ENCODE measurements around the gene FRMPD1. TPM values are rescaled to one million over a fixed set of nuclear protein-coding genes. Genes with fewer than 3 reads are reported as not detected.

Gene FRMPD1
- total RNA-seq, 2 donors from 2014 or later = 0.33 to 0.55 TPM

DNA sequence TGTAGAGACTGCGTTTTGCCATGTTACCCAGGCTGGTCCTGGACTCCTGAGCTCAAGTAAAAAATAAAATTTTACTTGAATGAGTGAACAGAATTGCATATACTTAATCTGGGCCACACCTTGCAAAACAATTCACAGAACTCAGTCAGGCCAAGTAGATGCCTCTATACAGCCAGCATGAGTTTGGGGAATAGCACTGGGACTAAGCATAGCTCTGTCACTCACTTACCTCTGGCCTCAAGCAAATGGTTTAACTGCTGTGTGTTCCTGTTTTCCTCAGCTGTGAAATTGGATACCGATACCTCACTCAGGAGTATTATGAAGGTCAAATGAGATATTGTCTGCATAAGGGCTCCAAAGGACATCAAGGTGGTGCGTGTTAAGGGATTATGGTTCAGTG is 10.9 kb upstream of the FRMPD1 start:
- Mint-ChIP-seq H3K4me1 (no peaks in the 10 kb centered on the region), H3K9me3 (no peaks in the 10 kb centered on the region), H3K27ac (no peak overlapping the region), H3K4me3 (no peak overlapping the region), H3K36me3 (ENCODE audit: low read depth) (no peaks in the 10 kb centered on the region), H3K27me3 (ENCODE audit: insufficient read depth) (peaks cover 20% of the 10 kb centered on the region)
- TF ChIP-seq, protein P1, sequence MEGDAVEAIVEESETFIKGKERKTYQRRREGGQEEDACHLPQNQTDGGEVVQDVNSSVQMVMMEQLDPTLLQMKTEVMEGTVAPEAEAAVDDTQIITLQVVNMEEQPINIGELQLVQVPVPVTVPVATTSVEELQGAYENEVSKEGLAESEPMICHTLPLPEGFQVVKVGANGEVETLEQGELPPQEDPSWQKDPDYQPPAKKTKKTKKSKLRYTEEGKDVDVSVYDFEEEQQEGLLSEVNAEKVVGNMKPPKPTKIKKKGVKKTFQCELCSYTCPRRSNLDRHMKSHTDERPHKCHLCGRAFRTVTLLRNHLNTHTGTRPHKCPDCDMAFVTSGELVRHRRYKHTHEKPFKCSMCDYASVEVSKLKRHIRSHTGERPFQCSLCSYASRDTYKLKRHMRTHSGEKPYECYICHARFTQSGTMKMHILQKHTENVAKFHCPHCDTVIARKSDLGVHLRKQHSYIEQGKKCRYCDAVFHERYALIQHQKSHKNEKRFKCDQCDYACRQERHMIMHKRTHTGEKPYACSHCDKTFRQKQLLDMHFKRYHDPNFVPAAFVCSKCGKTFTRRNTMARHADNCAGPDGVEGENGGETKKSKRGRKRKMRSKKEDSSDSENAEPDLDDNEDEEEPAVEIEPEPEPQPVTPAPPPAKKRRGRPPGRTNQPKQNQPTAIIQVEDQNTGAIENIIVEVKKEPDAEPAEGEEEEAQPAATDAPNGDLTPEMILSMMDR (conservative IDR thresholded peaks at IDR 0.05) = no peak
- H3K4me1 ChIP-seq (ENCODE audit: control insufficient read depth, insufficient read depth, low read length) = no peaks in the 10 kb centered on the region
- H3K36me3 ChIP-seq (ENCODE audit: control insufficient read depth, insufficient read depth, low read length) = no peaks in the 10 kb centered on the region
- H3K9me3 ChIP-seq (ENCODE audit: control insufficient read depth, low read length) = no peaks in the 10 kb centered on the region
- peaks cover 22% of the 10 kb centered on the region for H3K27me3 ChIP-seq (ENCODE audit: control insufficient read depth, insufficient read depth, low read length, poor library complexity, severe bottlenecking)
- H3K27ac ChIP-seq (ENCODE audit: low read depth, low read length) = no peak overlapping the region
- 93 to 100% methylated on average over 2 to 3 of the region's 3 CpGs for WGBS, 2 experiments (ENCODE audit: insufficient coverage in 1 of 2, insufficient read length in 1 of 2)
- no peak overlapping the region for H3K9ac ChIP-seq (ENCODE audit: extremely low read depth, low read length, poor library complexity, severe bottlenecking)
- DNase-seq = no peak
- no peak overlapping the region for H3K4me3 ChIP-seq (ENCODE audit: low read length)

DNA sequence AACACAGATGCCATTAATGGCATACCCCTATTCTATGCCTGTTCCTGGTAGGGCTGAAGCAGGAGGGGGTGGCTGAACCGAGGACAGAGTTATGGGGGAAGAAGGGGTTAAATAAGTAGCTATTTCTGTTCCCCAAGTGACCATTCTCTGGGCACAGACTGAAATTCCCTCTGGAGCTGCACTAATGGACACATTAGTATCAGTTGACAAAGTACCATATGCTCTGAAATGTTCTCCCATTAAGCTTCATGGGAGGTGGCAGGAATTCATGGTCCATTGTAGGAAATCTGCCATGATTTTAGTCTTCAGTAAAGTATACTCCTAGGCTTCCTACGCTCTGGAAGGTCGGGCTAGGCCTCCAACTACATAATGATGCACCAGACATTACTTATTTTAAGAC is 10.5 kb upstream of the FRMPD1 start:
- Mint-ChIP-seq H3K9me3 (no peaks in the 10 kb centered on the region), H3K36me3 (ENCODE audit: low read depth) (no peaks in the 10 kb centered on the region), H3K27me3 (ENCODE audit: insufficient read depth) (peaks cover 24% of the 10 kb centered on the region), H3K4me1 (no peaks in the 10 kb centered on the region), H3K4me3 (no peak overlapping the region), H3K27ac (no peak overlapping the region)
- no peak overlapping the region for H3K9ac ChIP-seq (ENCODE audit: extremely low read depth, low read length, poor library complexity, severe bottlenecking)
- H3K36me3 ChIP-seq (ENCODE audit: control insufficient read depth, insufficient read depth, low read length) = no peaks in the 10 kb centered on the region
- H3K27ac ChIP-seq (ENCODE audit: low read depth, low read length) = no peak overlapping the region
- 95% methylated on average over 3 of the region's 3 CpGs; no CpG with 5 or more reads in 1 of the 2 experiments for WGBS, 2 experiments (ENCODE audit: insufficient coverage in 1 of 2, insufficient read length in 1 of 2)
- H3K4me1 ChIP-seq (ENCODE audit: control insufficient read depth, insufficient read depth, low read length) = no peaks in the 10 kb centered on the region
- H3K27me3 ChIP-seq (ENCODE audit: control insufficient read depth, insufficient read depth, low read length, poor library complexity, severe bottlenecking) = peaks cover 26% of the 10 kb centered on the region
- DNase-seq = no peak
- TF ChIP-seq, protein P1 (conservative IDR thresholded peaks at IDR 0.05) = no peak
- H3K4me3 ChIP-seq (ENCODE audit: low read length) = no peak overlapping the region
- H3K9me3 ChIP-seq (ENCODE audit: control insufficient read depth, low read length) = no peaks in the 10 kb centered on the region

DNA sequence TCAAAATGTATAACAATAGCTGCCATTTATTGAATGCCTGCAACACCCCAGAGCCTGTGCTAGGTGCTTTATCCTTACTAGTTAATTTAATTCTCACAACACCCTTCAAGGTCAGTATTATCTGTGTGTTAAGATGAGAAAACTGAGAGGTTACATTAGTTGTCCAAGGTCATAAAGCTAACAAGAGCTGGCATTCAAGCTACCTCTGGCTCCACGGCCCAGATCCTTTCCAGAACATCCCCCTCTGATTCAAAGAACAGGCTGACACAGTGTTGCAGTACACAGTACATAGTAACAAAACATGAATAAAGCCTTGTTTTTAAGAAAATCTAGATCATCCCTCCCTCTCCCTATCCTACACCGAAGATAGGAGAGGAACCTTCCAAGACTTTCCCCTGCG is 9.4 kb upstream of the FRMPD1 start:
- Mint-ChIP-seq H3K27ac (no peak overlapping the region), H3K4me1 (no peaks in the 10 kb centered on the region), H3K27me3 (ENCODE audit: insufficient read depth) (peaks cover 32% of the 10 kb centered on the region), H3K4me3 (no peak overlapping the region), H3K36me3 (ENCODE audit: low read depth) (no peaks in the 10 kb centered on the region), H3K9me3 (no peaks in the 10 kb centered on the region)
- DNase-seq = no peak
- Histone ChIP-seq H3K4me1 (ENCODE audit: control insufficient read depth, insufficient read depth, low read length) (no peaks in the 10 kb centered on the region), H3K36me3 (ENCODE audit: control insufficient read depth, insufficient read depth, low read length) (no peaks in the 10 kb centered on the region), H3K27ac (ENCODE audit: low read depth, low read length) (no peak overlapping the region), H3K4me3 (ENCODE audit: low read length) (no peak overlapping the region), H3K27me3 (ENCODE audit: control insufficient read depth, insufficient read depth, low read length, poor library complexity, severe bottlenecking) (peaks cover 37% of the 10 kb centered on the region), H3K9me3 (ENCODE audit: control insufficient read depth, low read length) (no peaks in the 10 kb centered on the region), H3K9ac (ENCODE audit: extremely low read depth, low read length, poor library complexity, severe bottlenecking) (no peak overlapping the region)
- TF ChIP-seq, protein P1 (conservative IDR thresholded peaks at IDR 0.05) = no peak
- 81% methylated on average over 3 of the region's 3 CpGs; no CpG with 5 or more reads in 1 of the 2 experiments for WGBS, 2 experiments (ENCODE audit: insufficient coverage in 1 of 2, insufficient read length in 1 of 2)

Measured in endodermal cell (in vitro differentiated cells).